HL-60 (cell line): ENCODE measurements around the gene ABCD3.

Source experiments
- CTCF ChIP-seq: IDR thresholded peaks from one replicate; pipeline ENCODE4 v1.5.1; 2011; ENCODE audit warnings: low read length, control low read depth, inconsistent platforms; ENCODE audit not compliant: insufficient read depth
- GABPA ChIP-seq: IDR thresholded peaks from 2 replicates; pipeline ENCODE4 v1.6.1; 2012; ENCODE audit warnings: low read depth
- POLR2AphosphoS5 ChIP-seq: IDR thresholded peaks from 2 replicates; pipeline ENCODE4 v1.6.1; 2012; ENCODE audit warnings: low read depth
- REST ChIP-seq: IDR thresholded peaks from 2 replicates; pipeline ENCODE4 v1.6.1; 2012; ENCODE audit warnings: low read depth; ENCODE audit not compliant: insufficient replicate concordance
- SPI1 ChIP-seq: IDR thresholded peaks from 2 replicates; pipeline ENCODE4 v1.6.1; 2012; ENCODE audit warnings: low read depth, mild to moderate bottlenecking, borderline replicate concordance

- TF ChIP-seq CTCF (no peak), POLR2AphosphoS5 (no peak), REST (no peak), GABPA (no peak), SPI1 (no peak)
Observed at GRCh38 chr1:94479682-94480081, 61.5 kb downstream of the ABCD3 start.
